OCI-LY7 (cell line): ENCODE results near the gene PIEZO1. TPM values are rescaled to one million over a fixed set of nuclear protein-coding genes. Genes with fewer than 3 reads are reported as not detected.

Experiments
- BruUV-seq: library from RNA; stranded (reverse); fragments of 400-500 nt; replicated peaks from 2 replicates; lab custom pipeline; 2021; lab: Mats Ljungman, UMichigan
- CTCF ChIA-PET: fragments of 300-600 bp; sonication (Branson Sonifier 250); formaldehyde crosslinking; loops from one replicate; lab custom pipeline; 2022; ENCODE audit warnings: antibody characterized with exemption; ENCODE audit not compliant: unreplicated experiment; lab: Charles Lee
- POLR2A ChIA-PET: fragments of 300-600 bp; sonication (Branson Sonifier 250); formaldehyde crosslinking; loops from one replicate; lab custom pipeline; 2022; ENCODE audit warnings: antibody characterized with exemption; lab: Charles Lee
- DNase-seq: peaks from one replicate; pipeline ENCODE4 v3.0.0-alpha.2; 2015; ENCODE audit warnings: low spot score
- H2AFZ ChIP-seq: fragments of 200-600 bp; sonication (generic), shearing (Covaris generic); 2 replicates; pipeline ENCODE4 v1.6.1; 2014; ENCODE audit warnings: mild to moderate bottlenecking, antibody characterized with exemption, low read length, moderate library complexity
- H3K27ac ChIP-seq: fragments of 200-600 bp; sonication (generic); 2 replicates; pipeline ENCODE4 v1.5.1; 2014; ENCODE audit warnings: mixed run types, low read depth, mild to moderate bottlenecking, moderate library complexity, low read length, inconsistent platforms; ENCODE audit not compliant: poor library complexity, severe bottlenecking
- H3K36me3 ChIP-seq: fragments of 200-600 bp; sonication (generic); 2 replicates; pipeline ENCODE4 v1.6.1; 2014; ENCODE audit warnings: mild to moderate bottlenecking, antibody characterized with exemption, low read length, moderate library complexity, mixed read lengths; ENCODE audit not compliant: insufficient read depth
- H3K4me1 ChIP-seq: fragments of 200-600 bp; sonication (generic); 2 replicates; pipeline ENCODE4 v1.5.1; 2014; ENCODE audit warnings: mild to moderate bottlenecking, low read length; ENCODE audit not compliant: insufficient read depth, poor library complexity, severe bottlenecking
- H3K4me2 ChIP-seq: fragments of 200-600 bp; sonication (generic); 2 replicates; pipeline ENCODE4 v1.6.1; 2014; ENCODE audit warnings: mild to moderate bottlenecking, low read length
- H3K4me3 ChIP-seq: fragments of 200-600 bp; sonication (generic); 2 replicates; pipeline ENCODE4 v1.5.1; 2014; ENCODE audit warnings: mild to moderate bottlenecking, low read depth, low read length; ENCODE audit not compliant: poor library complexity, severe bottlenecking
- H3K79me2 ChIP-seq: fragments of 200-600 bp; sonication (generic); 2 replicates; pipeline ENCODE4 v1.6.1; 2016; ENCODE audit warnings: low read depth, mild to moderate bottlenecking, low read length, moderate library complexity, mixed read lengths; ENCODE audit not compliant: insufficient read depth
- H3K9me2 ChIP-seq: fragments of 200-600 bp; sonication (generic); 2 replicates; pipeline ENCODE4 v1.6.1; 2016; ENCODE audit warnings: mild to moderate bottlenecking, low read length, mixed read lengths; ENCODE audit not compliant: insufficient read depth
- H3K9me3 ChIP-seq: fragments of 200-600 bp; sonication (generic); 2 replicates; pipeline ENCODE4 v1.6.1; 2014; ENCODE audit warnings: mild to moderate bottlenecking, mixed run types, low read length, mixed read lengths
- H4K20me1 ChIP-seq: fragments of 200-600 bp; sonication (generic); 2 replicates; pipeline ENCODE4 v1.6.1; 2014; ENCODE audit warnings: mild to moderate bottlenecking, antibody characterized with exemption, low read length, moderate library complexity, mixed read lengths; ENCODE audit not compliant: insufficient read depth
- EZH2phosphoT487 ChIP-seq: fragments of 200-600 bp; sonication (generic); IDR thresholded peaks from 2 replicates; pipeline ENCODE4 v1.6.1; 2018; ENCODE audit warnings: low read depth, borderline replicate concordance, mild to moderate bottlenecking, mixed run types, antibody characterized with exemption, low read length, moderate library complexity, mixed read lengths
- intact Hi-C: fragments of 100-400 bp; cut with micrococcal nuclease; formaldehyde crosslinking; loops from one replicate; pipeline ENCODE4 v1.10.0; 2022; ENCODE audit not compliant: unreplicated experiment
- total RNA-seq, 2 experiments: library from RNA; depleted of rRNA in 1 of 2; stranded (reverse); fragments of >200 nt in 1 of 2; shearing (Covaris generic) in 1 of 2; gene quantifications; 2 replicates each; pipeline ENCODE4 v1.2.3, GENCODE V29; 2014 to 2022
- TF ChIP-seq, protein P1 (sequence below): fragments of 200-600 bp; sonication (generic); conservative IDR thresholded peaks from 2 replicates; pipeline ENCODE4 v1.5.1; 2014; ENCODE audit warnings: mild to moderate bottlenecking, antibody characterized with exemption, low read length, moderate library complexity, mixed read lengths

Gene PIEZO1
- total RNA-seq, 2 experiments from 2014 or later: 144 to 154 TPM

DNA sequence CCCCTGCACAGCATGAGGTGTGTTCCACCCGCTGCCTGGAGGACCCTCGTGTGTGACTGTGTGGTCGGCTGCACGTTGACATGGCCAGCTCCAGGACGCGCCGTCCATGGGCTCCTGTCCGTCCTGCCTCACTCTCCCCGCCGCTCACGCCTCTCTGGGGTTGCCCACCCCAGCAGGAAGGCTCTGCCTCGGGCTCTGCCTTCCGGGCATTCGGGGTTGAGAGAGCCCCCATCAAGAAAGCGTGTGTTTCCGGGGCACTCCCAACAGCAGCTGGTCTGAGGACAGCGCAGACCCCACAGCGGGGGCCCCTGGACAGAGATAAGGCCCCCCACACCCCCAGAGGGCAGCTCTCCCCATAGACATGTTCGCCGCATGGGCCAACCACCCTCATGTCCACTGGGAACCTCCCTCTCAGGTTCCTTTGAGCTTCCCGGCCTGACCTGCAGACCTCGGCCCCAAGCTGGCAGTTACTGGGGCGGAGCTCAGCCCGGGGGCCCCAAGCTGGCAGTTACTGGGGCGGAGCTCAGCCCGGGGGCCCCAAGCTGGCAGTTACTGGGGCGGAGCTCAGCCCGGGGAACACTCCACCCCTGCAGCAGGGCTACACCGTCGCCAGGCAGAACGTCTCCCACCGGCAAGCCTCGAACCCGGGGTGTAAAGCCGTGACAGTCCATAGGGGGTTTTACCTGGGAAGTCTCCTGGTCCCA, 8.4 kb upstream of the PIEZO1 start:
- no peak for TF ChIP-seq EZH2phosphoT487
- TF ChIP-seq, protein P1, sequence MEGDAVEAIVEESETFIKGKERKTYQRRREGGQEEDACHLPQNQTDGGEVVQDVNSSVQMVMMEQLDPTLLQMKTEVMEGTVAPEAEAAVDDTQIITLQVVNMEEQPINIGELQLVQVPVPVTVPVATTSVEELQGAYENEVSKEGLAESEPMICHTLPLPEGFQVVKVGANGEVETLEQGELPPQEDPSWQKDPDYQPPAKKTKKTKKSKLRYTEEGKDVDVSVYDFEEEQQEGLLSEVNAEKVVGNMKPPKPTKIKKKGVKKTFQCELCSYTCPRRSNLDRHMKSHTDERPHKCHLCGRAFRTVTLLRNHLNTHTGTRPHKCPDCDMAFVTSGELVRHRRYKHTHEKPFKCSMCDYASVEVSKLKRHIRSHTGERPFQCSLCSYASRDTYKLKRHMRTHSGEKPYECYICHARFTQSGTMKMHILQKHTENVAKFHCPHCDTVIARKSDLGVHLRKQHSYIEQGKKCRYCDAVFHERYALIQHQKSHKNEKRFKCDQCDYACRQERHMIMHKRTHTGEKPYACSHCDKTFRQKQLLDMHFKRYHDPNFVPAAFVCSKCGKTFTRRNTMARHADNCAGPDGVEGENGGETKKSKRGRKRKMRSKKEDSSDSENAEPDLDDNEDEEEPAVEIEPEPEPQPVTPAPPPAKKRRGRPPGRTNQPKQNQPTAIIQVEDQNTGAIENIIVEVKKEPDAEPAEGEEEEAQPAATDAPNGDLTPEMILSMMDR: no peak
- CTCF ChIA-PET: interaction anchor here (0.6 to 1.0 kb wide), 6 partner anchors 8 to 60 kb away, joined by 3 to 8 read pairs (median 4); partner anchors contain the start of gene APRT
- Histone ChIP-seq H3K4me1 (peaks cover 61% of the 10 kb centered on the region), H3K36me3 (0 out of 2 replicates have a peak, but pooled peaks cover 5% of the 10 kb centered on the region), H3K9me2 (no peaks in the 10 kb centered on the region), H3K9me3 (no peaks in the 10 kb centered on the region), H3K79me2 (no peaks in the 10 kb centered on the region), H3K27ac (peak overlapping the region; percentile 80), H4K20me1 (no peaks in the 10 kb centered on the region), H2AFZ (peak overlapping the region; percentile 24; the same call in 1 of the 2 replicates), H3K4me2 (peak overlapping the region; percentile 80), H3K4me3 (peak overlapping the region; percentile 59)
- intact Hi-C loops: no loop called here
- no TSS peak for BruUV-seq
- DNase-seq: peak; percentile 69
- POLR2A ChIA-PET: interaction anchor here (0.6 to 2.6 kb wide), 8 partner anchors 8 to 864 kb away, joined by 3 to 17 read pairs (median 8); partner anchors contain the start of genes CDT1, CHMP1A and SPATA33

DNA sequence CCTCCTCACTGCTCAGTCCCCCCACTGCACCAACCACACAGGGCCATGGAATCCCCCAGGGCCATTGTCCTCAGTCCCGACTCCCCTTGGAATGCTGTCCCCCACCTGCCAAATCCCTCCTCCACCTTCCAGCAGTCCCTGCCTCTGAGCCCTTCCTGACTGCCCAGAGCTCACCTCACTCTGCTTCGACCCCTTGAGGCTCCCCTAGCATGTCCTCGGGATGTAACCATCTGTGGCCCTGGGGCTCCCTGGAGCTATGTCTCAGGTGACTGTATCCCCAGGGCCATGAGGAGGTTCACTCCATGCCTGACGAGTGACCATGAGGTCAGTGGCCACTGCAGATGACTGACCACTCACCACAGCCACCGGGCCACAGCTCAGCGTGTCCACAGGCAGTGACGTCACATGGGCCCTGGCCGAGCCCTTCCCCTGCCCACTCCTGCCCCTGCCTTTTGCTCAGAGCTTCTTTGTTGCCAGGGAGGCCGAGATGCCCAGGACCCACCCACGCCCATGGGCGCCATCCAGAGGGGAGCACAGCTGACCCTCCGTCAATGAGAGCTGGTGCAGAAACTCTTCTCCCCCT, 7.7 kb upstream of the PIEZO1 start:
- Histone ChIP-seq H3K4me3 (peak overlapping the region; percentile 59), H3K4me1 (peaks cover 61% of the 10 kb centered on the region), H3K9me3 (no peaks in the 10 kb centered on the region), H3K4me2 (peak overlapping the region; percentile 80), H3K27ac (peak overlapping the region; percentile 80), H3K36me3 (0 out of 2 replicates have a peak, but pooled peaks cover under 1% of the 10 kb centered on the region), H3K79me2 (no peaks in the 10 kb centered on the region), H4K20me1 (no peaks in the 10 kb centered on the region), H2AFZ (peak overlapping the region; percentile 24; the same call in 1 of the 2 replicates), H3K9me2 (no peaks in the 10 kb centered on the region)
- no TSS peak for BruUV-seq
- intact Hi-C loops: no loop called here
- ChIA-PET CTCF (interaction anchor here (0.6 to 1.0 kb wide), 3 partner anchors 10 to 61 kb away, joined by 5 to 8 read pairs (median 5); no protein-coding TSS in a partner anchor), POLR2A (interaction anchor here (0.6 to 2.6 kb wide), 8 partner anchors 8 to 865 kb away, joined by 3 to 17 read pairs (median 8); partner anchors contain the start of genes CDT1, CHMP1A and SPATA33)
- TF ChIP-seq, protein P1: no peak
- no peak for TF ChIP-seq EZH2phosphoT487
- no peak for DNase-seq
